Fibroblast of lung (primary cell): ENCODE results near the gene ZNF70.

Source experiments
- CTCF ChIP-seq, 2 donors: IDR thresholded peaks in 1 of 2; conservative IDR thresholded peaks in 1 of 2; 1 replicate in 1 of 2; 2 replicates in 1 of 2; pipeline ENCODE4 v1.5.1; 2011 to 2012; ENCODE audit warnings: low read length in 2 of 2, control low read depth in 1 of 2, inconsistent platforms in 1 of 2, low read depth in 1 of 2, mild to moderate bottlenecking in 1 of 2
- EZH2 ChIP-seq: IDR thresholded peaks from 2 replicates; pipeline ENCODE4 v1.5.1; 2012; ENCODE audit warnings: low read length, control low read depth, mild to moderate bottlenecking; ENCODE audit errors: missing control alignments

DNA sequence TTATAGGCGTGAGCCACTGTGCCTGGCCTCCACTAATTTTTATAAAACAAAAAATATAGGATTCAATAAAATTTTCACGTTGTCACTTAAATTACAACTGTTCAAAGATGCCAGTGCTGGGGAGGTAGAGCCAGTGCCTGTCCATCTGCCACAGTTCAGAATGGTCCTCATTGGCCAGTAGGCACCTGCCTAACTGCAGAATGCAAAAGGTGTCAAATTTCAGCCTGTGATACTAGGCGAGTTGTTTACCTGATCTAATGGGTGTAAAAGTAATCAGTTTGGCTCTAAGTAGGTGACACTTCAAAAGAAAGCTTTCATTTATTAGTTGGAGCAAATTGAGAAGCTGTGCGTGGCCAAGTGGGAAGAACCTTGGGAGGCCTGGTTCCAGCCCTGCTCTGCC is 38.2 kb upstream of the ZNF70 start:
- no peak for TF ChIP-seq CTCF (conservative IDR thresholded peaks at IDR 0.05 in 1 of 2, IDR thresholded peaks at IDR 0.05 in 1 of 2; ENCODE audit: low read depth in 1 of 2, low read length in 2 of 2)
- no peak for TF ChIP-seq EZH2
